ENCODE data around the gene ERCC3.
"Not testable (repeated sequence)": the region's sequence is repeated elsewhere in the genome, so short reads cannot be mapped to it uniquely, and the experiment has no call there.

The ERCC3 gene

DNA sequence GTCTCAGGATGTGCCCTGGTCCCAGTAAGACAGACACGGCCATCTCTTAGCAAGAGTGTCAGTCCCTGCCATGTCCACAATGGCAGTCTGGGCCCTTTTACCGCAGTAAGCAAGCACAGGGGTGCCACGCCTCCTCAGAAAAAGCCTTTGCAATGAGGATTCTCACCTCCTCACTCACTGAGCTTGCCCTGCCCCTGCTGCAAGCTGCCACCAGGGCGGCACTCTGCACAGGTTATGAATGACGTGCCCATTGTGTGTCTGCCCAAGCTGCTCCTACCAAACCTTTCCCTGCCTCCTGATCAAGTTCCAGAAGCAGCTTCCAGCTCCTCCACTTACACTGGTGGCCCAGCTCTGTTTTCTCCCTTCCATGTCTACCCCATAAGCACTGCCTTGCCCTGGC, 23.3 kb downstream of the ERCC3 start:
- in situ Hi-C loops (cut with HindIII; ENCODE audit: low pct_unique_long_range_greater_than_20kb, low sequenced_read_pairs): no loop called here
- DNase-seq (ENCODE audit: low read depth in 1 of 2, low spot score in 1 of 2): no peak
- no peak for TF ChIP-seq JUND (IDR thresholded peaks at IDR 0.05; ENCODE audit: low read depth)

DNA sequence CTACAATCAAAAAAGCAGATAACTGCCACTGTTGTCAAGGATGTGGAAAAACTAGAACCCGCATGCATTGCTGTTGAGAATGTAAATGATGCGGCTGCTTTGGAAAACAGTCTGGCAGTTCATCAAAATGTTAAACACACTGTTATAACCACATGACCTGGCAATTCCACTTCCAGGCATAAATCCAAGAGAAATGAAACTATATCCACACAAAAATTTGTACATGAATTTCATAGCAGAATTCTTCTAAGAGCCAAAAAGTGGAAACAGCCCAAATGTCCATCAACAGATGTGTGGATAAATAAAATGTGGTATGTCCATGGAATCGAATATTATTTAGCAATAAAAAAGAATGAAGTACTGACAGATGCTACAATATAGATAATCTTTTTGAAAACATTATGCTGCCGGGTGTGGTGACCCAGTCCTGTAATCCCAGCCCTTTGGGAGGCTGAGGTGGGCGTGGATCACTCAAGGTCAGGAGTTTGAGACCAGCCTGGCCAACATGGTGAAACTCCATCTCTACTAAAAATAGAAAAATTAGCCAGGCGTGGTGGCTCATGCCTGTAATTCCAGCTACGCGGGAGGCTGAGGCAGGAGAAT, 32.0 kb downstream of the ERCC3 start:
- no peak for DNase-seq (ENCODE audit: low read depth in 1 of 2, low spot score in 1 of 2)
- no peak for TF ChIP-seq JUND (IDR thresholded peaks at IDR 0.05; ENCODE audit: low read depth)
- in situ Hi-C loops (cut with HindIII; ENCODE audit: low pct_unique_long_range_greater_than_20kb, low sequenced_read_pairs): no loop called here

DNA sequence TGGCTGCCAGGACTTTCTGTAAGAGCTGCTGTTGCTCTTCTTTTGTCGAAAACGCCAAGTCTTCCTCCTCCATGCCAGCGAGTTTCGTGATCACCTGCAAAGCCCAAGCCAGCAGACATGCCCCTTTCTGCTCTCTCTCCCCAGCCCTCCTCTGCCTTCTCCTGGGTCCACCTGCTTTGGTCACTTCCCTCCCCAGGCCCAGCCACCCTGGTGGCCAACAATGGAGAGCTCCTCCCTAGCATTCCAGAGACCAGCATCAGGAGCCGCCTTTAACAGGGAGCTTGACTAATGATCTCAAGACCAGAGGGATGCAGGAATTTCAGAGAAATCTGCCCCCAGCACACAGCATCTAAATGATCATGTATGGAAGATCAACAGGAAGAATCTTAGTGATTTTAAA, 34.6 kb downstream of the ERCC3 start:
- no peak for DNase-seq (ENCODE audit: low read depth in 1 of 2, low spot score in 1 of 2)
- TF ChIP-seq JUND (IDR thresholded peaks at IDR 0.05; ENCODE audit: low read depth): no peak

DNA sequence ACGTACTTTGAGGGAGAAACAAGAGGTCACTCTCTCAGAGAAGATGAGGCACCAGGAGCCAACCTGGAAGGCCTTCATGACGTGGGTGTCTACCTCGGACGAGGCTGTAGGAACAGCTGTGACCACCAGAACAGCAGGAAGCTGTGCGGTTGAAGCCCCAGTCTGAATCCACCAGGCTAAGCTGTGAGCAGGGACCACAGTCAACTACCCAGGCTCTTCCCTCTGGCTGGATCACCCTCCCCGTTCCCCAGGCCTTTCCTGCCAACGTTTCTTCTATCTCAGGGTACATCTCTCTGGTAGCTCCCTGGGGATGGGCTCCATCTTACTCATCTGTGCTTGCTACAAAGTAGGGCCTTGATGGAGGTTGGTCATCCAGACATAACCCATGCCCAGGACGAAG, 37.1 kb downstream of the ERCC3 start:
- in situ Hi-C loops (cut with HindIII; ENCODE audit: low pct_unique_long_range_greater_than_20kb, low sequenced_read_pairs): no loop called here
- no peak for TF ChIP-seq JUND (IDR thresholded peaks at IDR 0.05; ENCODE audit: low read depth)
- no peak for DNase-seq (ENCODE audit: low read depth in 1 of 2, low spot score in 1 of 2)

More for the DNA sequence above, 34.6 kb downstream of the ERCC3 start:
- in situ Hi-C loops (cut with HindIII; ENCODE audit: low pct_unique_long_range_greater_than_20kb, low sequenced_read_pairs): no loop called here

DNA sequence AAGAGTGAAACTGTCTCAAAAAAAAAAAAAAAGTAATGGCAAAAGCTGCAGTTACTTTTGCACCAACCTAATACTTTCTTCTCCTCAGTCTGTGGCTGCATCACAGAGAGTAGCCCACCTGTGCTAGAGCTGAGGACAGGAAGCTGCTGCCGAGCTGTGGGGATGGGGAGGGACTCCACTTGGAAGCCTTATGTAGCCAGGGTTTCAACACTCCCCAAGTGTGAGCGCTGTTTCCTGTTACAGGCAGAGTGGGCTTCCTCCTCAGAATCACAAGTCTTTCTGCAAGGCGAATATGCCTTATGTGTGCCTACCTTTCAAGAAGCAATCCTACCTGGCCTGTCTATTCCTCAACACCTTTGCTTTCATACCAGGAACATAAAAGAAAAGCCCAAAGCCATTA, 37.6 kb downstream of the ERCC3 start:
- in situ Hi-C loops (cut with HindIII; ENCODE audit: low pct_unique_long_range_greater_than_20kb, low sequenced_read_pairs): no loop called here
- TF ChIP-seq JUND (IDR thresholded peaks at IDR 0.05; ENCODE audit: low read depth): no peak
- no peak for DNase-seq (ENCODE audit: low read depth in 1 of 2, low spot score in 1 of 2)

DNA sequence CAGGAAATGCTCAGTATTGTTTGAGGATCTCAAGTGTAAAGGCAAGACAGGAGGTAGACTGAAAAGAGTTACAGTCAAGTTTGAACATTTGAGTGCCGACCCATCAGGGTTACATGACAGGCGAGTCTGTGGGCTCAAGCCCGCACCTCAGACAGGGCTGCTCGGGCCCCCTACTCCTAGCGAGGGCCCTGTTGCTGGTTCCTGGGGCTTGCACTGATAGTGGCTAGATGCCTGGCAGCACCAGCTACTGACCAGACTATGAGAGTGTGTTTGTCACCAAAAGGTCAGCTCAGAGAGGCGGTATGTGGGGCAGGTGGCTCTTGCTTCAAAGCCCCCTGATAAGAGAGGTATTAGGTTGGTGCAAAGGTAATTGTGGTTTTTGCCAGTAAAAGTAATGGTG, 38.2 kb downstream of the ERCC3 start:
- in situ Hi-C loops (cut with HindIII; ENCODE audit: low pct_unique_long_range_greater_than_20kb, low sequenced_read_pairs): no loop called here

DNA sequence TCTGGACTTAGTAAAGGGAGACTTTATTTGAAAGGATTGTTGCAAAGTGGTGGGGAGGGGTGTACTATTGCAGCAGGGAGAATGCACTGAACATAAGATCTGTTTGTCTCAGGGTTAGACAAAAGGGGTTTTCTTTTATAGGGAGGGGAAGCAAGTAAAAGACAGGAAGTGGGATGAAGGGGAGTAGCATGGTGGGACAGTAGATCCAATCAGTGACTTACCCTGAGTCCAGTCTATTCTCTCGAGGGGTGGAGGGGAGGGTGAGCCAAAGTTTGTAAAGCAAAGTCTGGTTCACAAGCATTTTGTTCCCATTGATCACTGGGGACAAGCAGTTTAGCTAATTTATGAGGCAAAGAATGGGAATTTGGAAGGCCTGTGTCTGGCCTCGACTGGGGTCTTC, 38.8 kb downstream of the ERCC3 start:
- TF ChIP-seq JUND (IDR thresholded peaks at IDR 0.05; ENCODE audit: low read depth): no peak
- DNase-seq (ENCODE audit: low read depth in 1 of 2, low spot score in 1 of 2): no peak

More for the DNA sequence above, 38.2 kb downstream of the ERCC3 start:
- TF ChIP-seq JUND (IDR thresholded peaks at IDR 0.05; ENCODE audit: low read depth): no peak
- no peak for DNase-seq (ENCODE audit: low read depth in 1 of 2, low spot score in 1 of 2)

DNA sequence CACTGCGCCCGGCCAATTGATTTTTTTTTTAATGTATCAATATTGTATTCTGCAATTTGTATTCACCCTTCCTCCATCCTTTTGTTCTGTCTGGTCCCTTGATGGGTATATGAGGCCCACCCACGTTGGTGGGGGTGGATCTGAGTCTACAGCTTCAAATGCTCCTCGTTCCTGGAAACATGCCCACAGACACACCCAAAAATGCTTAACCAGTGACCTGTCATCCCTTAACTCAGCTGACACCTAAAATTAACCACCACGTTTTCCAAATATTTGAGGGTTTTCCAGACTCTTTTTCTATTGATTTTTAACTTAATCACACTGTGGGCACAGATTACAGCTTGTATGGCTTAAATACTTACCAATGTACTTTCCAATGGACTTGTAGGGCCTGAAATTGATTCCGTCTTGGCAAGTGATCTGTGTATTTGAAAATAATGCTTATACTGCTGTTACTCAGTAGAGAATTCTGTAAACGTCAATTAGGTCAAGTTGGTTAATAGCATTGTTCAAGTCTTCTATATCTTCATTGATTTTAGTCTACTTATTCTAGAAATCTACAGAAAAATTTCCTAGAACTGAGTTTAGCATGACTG, 39.5 kb downstream of the ERCC3 start:
- TF ChIP-seq JUND (IDR thresholded peaks at IDR 0.05; ENCODE audit: low read depth): no peak
- in situ Hi-C loops (cut with HindIII; ENCODE audit: low pct_unique_long_range_greater_than_20kb, low sequenced_read_pairs): no loop called here
- DNase-seq (ENCODE audit: low read depth in 1 of 2, low spot score in 1 of 2): no peak

More for the DNA sequence above, 38.8 kb downstream of the ERCC3 start:
- in situ Hi-C loops (cut with HindIII; ENCODE audit: low pct_unique_long_range_greater_than_20kb, low sequenced_read_pairs): no loop called here

DNA sequence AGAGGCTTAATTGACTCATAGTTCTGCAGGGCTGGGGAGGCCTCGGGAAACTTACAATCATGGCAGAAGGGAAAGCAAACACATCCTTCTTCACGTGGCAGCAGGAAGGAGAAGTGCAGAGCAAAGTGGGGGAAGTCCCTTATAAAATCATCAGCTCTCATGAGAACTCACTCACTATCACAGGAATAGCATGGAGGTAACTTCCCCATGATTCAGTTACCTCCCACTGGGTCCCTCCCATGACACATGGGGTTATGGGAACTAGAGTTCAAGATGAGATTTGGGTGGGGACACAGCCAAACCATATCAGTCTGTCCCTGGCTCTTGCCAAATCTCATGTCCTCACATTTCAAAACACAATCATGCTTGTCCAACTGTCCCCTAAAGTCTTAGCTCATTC, 52.8 kb downstream of the ERCC3 start:
- DNase-seq (ENCODE audit: low read depth in 1 of 2, low spot score in 1 of 2); in situ Hi-C loops (cut with HindIII; ENCODE audit: low pct_unique_long_range_greater_than_20kb, low sequenced_read_pairs): not testable (repeated sequence)

DNA sequence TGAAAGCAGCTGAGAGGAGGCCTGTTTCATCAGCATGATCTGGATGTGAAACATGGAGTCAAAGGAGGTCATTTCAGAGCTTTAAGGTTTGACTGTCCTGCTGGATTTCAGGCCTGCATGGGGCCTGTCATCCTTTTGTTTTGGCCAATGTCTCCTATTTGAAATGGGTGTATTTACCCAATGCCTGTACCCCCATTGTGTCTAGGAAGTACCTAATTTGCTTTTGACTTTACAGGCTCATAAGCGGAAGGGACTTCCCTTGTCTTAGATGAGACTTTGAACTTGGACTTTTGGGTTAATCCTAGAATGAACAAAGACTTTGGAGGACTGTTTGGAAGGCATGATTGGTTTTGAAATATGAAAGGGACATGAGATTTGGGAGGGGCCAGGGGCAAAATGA, 54.5 kb downstream of the ERCC3 start:
- in situ Hi-C loops (cut with HindIII; ENCODE audit: low pct_unique_long_range_greater_than_20kb, low sequenced_read_pairs): no loop called here
- DNase-seq (ENCODE audit: low read depth in 1 of 2, low spot score in 1 of 2): no peak
- no peak for TF ChIP-seq JUND (IDR thresholded peaks at IDR 0.05; ENCODE audit: low read depth)

DNA sequence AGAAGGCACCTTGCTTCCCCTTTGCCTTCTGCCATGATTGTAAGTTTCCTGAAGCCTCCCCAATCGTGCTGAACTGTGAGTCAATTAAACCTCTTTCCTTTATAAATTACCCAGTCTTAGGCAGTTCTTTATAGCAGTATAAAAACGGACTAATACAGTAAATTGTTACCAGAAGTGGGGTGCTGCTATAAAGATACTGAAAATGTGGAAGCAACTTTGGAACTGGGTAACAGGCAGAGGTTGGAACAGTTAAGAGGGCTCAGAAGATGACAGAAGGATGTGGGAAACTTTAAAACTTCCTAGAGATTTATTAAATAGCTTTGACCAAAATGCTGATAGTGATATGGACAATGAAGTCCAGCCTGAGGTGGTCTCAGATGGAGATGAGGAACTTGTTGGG, 56.2 kb downstream of the ERCC3 start:
- in situ Hi-C loops (cut with HindIII; ENCODE audit: low pct_unique_long_range_greater_than_20kb, low sequenced_read_pairs); DNase-seq (ENCODE audit: low read depth in 1 of 2, low spot score in 1 of 2): not testable (repeated sequence)

DNA sequence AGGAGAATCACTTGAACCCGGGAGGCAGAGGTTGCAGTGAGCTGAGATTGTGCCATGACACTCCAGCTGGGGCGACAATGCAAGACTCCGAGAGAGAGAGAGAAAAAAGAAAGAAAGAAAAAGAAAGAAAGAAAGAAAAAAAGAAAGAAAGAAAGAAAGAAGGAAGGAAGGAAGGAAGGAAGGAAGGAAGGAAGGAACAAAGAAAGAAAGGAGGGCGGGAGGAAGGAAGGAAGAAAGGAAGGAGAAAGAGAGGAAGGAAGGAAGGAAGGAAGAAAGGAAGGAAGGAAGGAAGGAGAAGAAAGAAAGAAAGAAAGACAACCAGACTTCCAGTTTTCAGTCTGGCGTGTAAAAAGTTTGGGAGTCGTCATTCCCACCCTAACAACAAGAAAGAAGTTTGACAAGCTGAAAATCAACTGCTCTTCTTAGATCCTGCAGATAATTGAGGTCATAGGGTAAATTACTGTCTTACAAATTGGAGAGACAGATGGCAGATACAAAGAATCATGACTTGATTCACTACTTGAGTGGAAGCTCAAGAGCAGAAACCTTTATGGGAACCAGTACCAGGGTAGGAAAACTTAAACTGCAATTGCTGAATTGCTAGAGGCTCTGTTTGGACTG, 58.8 kb downstream of the ERCC3 start:
- no peak for TF ChIP-seq JUND (IDR thresholded peaks at IDR 0.05; ENCODE audit: low read depth)
- DNase-seq (ENCODE audit: low read depth in 1 of 2, low spot score in 1 of 2): no peak
- in situ Hi-C loops (cut with HindIII; ENCODE audit: low pct_unique_long_range_greater_than_20kb, low sequenced_read_pairs): no loop called here

DNA sequence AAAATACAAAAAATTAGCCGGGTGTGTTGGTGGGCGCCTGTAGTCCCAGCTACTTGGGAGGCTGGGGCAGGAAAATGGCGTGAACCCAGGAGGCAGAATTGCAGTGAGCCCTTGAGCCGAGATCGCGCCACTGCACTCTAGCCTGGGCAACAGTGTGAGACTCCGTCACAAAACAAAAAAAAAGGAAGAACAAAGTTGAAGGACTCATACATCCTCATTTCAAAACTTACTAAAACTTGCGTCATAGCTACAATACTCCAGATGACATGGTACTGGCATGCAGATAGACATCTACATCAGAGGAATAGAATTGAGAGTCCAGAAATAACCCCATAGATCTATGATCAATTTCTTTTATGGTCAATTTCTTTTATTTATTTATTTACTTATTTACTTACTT, 60.2 kb downstream of the ERCC3 start:
- no peak for TF ChIP-seq JUND (IDR thresholded peaks at IDR 0.05; ENCODE audit: low read depth)
- in situ Hi-C loops (cut with HindIII; ENCODE audit: low pct_unique_long_range_greater_than_20kb, low sequenced_read_pairs): no loop called here
- no peak for DNase-seq (ENCODE audit: low read depth in 1 of 2, low spot score in 1 of 2)
